Effector memory CD8-positive, alpha-beta T cell (primary cell): Measurements from ENCODE around the gene HIRA.

Source experiments
- ATAC-seq: fragments of 150-1000 bp; cut with Tn5 transposase; replicated peaks from 2 replicates; pipeline ENCODE4 v1.10.0; 2021; ENCODE audit warnings: mild to moderate bottlenecking, moderate library complexity
- DNase-seq, 3 experiments: peaks; one replicate each; pipeline ENCODE4 v3.0.0; 2021
- H3K27ac Mint-ChIP-seq, 2 donors: one replicate each; pipeline ENCODE4 v1.8.0; 2022; ENCODE audit warnings: mild to moderate bottlenecking in 2 of 2, mixed read lengths in 2 of 2, moderate library complexity in 2 of 2
- H3K27me3 Mint-ChIP-seq, 2 donors: one replicate each; pipeline ENCODE4 v1.8.0; 2022; ENCODE audit warnings: mixed read lengths in 2 of 2
- H3K36me3 Mint-ChIP-seq: one replicate; pipeline ENCODE4 v1.8.0; 2022; ENCODE audit warnings: mild to moderate bottlenecking, moderate library complexity, mixed read lengths; ENCODE audit not compliant: insufficient read depth
- H3K4me1 Mint-ChIP-seq, 2 donors: one replicate each; pipeline ENCODE4 v1.8.0; 2022; ENCODE audit warnings: low read depth in 2 of 2, mixed read lengths in 2 of 2
- H3K4me3 Mint-ChIP-seq, 2 donors: one replicate each; pipeline ENCODE4 v1.8.0; 2022; ENCODE audit warnings: mild to moderate bottlenecking in 2 of 2, mixed read lengths in 2 of 2, moderate library complexity in 2 of 2
- H3K9me3 Mint-ChIP-seq, 2 donors: one replicate each; pipeline ENCODE4 v1.8.0; 2022; ENCODE audit warnings: mixed read lengths in 2 of 2

Gene HIRA

DNA sequence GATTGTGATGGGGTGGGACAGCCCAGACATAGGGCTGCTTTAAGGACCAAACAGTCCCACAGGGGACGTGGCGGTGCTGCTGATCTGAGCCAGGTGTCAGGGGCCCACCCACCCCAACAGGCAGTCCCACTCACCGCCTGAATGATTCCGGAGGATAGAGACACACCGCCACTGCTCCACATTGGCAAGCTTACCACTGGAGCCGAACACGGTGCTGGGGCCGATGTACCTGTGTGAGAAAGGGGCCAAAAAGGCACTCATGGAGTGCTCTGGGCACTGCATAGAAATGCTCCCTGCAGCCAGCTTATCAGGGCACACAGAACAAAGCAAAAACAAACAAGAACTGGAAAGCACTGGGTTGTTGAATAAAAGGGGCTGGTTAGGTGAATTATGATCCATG is 25.9 kb downstream of the HIRA start:
- Mint-ChIP-seq H3K4me1 (peaks cover 3 to 25% of the 10 kb centered on the region in 2 donors), H3K27ac (peak overlapping the region in 1 of 2 donors; percentile 76), H3K36me3 (peaks cover 51% of the 10 kb centered on the region), H3K4me3 (no peak overlapping the region), H3K27me3 (no peaks in the 10 kb centered on the region), H3K9me3 (no peaks in the 10 kb centered on the region)
- DNase-seq (no peak), ATAC-seq (no peak)

DNA sequence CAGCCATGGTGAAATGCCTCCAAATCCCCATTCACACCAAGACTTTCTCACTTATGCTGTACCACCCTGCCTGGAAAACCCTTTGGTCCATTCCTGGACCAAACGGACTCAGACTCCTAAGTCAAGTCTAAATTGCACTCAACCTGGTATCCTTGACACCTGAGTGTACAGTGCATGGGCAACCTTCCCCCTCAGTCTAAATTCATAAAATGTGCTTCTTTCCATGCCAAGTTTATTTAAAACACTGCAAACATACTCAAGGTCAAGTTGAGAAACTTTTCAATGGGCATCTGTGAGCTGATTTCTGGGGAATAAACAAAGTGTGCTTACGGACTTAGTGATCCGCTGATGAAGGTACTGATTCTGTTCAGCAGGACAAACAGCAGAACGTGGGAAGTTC is 26.4 kb downstream of the HIRA start:
- H3K36me3 Mint-ChIP-seq: peaks cover 49% of the 10 kb centered on the region
- no peak for ATAC-seq
- no peak overlapping the region for H3K4me3 Mint-ChIP-seq
- no peak for DNase-seq
- peaks cover 3 to 25% of the 10 kb centered on the region in 2 donors for H3K4me1 Mint-ChIP-seq
- no peaks in the 10 kb centered on the region for H3K27me3 Mint-ChIP-seq
- H3K27ac Mint-ChIP-seq: peak overlapping the region in 1 of 2 donors; percentile 76
- no peaks in the 10 kb centered on the region for H3K9me3 Mint-ChIP-seq

DNA sequence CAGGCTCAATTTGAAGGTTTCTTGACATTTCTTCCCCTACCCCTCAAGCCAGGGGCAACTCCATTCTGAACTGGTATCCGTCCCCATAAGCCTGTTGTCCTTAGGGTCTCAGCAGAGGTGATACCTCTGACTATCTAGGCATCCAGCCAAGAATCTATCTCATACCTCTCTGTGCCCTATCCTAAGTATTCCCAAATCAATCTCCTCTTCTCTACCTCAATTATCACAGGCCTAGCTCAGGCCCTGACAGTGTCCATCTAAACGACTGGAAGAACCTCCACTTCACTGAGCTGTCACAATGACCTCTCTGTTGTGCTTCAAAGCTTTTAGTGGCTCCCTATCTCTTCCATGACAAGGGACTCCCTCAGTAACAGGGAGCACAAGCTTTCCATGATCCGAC is 26.9 kb downstream of the HIRA start:
- peak overlapping the region in 1 of 2 donors; percentile 76 for H3K27ac Mint-ChIP-seq
- DNase-seq: no peak
- no peak for ATAC-seq
- H3K36me3 Mint-ChIP-seq: peaks cover 44% of the 10 kb centered on the region
- H3K27me3 Mint-ChIP-seq: no peaks in the 10 kb centered on the region
- peaks cover under 1 to 23% of the 10 kb centered on the region in 2 donors for H3K4me1 Mint-ChIP-seq
- H3K4me3 Mint-ChIP-seq: no peak overlapping the region
- no peaks in the 10 kb centered on the region for H3K9me3 Mint-ChIP-seq

DNA sequence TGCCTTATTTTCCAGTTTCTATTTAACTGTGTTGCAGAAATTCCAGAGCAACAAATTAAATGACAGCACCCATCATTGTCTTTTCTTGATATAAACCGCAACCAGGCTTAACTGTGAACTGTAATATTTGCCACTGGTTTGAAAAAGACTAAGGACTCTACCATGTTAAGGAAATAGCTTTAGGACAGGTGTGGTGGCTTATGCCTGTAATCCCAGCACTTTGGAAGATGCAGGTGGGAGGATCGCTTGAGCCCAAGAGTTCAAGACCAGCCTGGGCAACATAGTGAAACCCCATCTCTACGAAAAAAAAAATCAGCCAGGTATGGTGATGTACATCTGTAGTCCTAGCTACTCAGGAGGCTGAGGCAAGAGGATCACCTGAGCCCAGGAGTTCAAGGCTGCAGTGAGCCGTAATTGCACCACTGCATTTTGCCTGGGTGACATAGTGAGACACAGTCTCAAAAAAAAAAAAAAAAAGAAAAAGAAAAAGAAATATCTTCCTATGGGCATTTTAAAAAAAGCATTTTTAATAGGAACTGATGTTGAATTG is 28.8 kb downstream of the HIRA start:
- DNase-seq (no peak), ATAC-seq (no peak)
- no peaks in the 10 kb centered on the region for H3K9me3 Mint-ChIP-seq
- peak overlapping the region in 1 of 2 donors; percentile 58 for H3K27ac Mint-ChIP-seq
- peaks cover 0 to 22% of the 10 kb centered on the region in 2 donors for H3K4me1 Mint-ChIP-seq
- peaks cover 37% of the 10 kb centered on the region for H3K36me3 Mint-ChIP-seq
- no peak overlapping the region for H3K4me3 Mint-ChIP-seq
- H3K27me3 Mint-ChIP-seq: no peaks in the 10 kb centered on the region

DNA sequence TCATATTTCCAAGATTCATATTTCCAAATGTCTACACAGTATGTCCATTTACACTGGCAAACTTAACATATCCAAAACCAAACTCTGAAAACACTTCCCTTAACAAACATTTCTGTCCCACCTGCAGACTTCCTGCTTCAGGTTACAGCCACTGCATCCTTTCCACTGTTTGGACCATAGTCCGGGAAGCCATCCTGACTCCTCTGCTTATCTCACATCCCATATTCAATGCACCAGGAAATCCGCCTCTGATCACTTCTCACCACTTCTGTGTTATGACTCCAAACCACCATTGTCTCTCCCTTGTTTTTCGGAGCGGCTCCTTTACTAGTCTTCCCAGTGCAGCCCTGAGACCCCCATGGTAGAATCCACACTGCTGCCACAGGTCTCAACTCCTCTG is 30.1 kb downstream of the HIRA start:
- Mint-ChIP-seq H3K4me3 (no peak overlapping the region), H3K27me3 (no peaks in the 10 kb centered on the region), H3K36me3 (peaks cover 30% of the 10 kb centered on the region), H3K27ac (peak overlapping the region; percentile 54 to 83), H3K9me3 (no peaks in the 10 kb centered on the region), H3K4me1 (peaks cover 0 to 22% of the 10 kb centered on the region in 2 donors)
- ATAC-seq (no peak), DNase-seq (no peak)

DNA sequence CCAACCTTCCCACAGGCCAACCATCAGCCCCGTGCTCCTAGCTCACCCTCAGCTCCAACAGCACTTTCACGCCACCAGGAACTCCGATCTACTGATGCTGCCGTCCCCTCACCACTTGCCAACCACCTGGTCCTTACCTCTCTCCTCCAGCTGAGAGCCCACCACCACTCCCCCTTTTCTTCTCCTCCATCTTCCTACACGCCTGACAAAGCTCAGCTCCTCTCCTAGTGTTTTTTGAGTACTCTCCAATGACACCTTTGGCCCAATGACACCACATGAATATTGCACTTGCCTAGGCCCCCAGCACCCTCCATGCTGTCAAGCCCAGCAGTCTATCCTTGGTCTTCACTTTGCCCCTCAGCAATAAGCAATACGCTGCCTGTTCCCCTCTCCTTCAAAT is 30.7 kb downstream of the HIRA start:
- no peaks in the 10 kb centered on the region for H3K27me3 Mint-ChIP-seq
- peak overlapping the region; percentile 54 to 83 for H3K27ac Mint-ChIP-seq
- peaks cover 24% of the 10 kb centered on the region for H3K36me3 Mint-ChIP-seq

DNA sequence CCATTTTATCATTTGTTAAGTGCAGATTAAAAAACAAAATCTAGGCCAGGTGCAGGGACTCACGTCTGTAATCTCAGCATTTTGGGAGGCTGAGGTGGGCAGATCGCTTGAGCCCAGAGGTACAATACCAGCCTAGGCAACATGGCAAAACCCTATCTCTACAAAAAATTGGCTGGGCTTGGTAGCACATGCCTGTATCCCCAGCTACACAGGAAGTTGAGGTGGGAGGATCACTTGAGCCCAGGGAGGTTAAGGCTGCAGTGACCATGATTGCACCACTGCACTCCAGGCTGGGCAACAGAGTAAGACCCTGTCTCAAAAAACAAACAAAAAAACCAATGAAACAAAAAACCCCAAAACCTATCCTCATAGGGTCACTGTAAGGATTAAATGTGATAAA is 32.9 kb downstream of the HIRA start:
- no peak for DNase-seq
- Mint-ChIP-seq H3K27ac (peak overlapping the region in 1 of 2 donors; percentile 35), H3K9me3 (no peaks in the 10 kb centered on the region), H3K27me3 (no peaks in the 10 kb centered on the region), H3K4me1 (peaks cover 0 to 12% of the 10 kb centered on the region in 2 donors), H3K4me3 (no peak overlapping the region), H3K36me3 (peaks cover 28% of the 10 kb centered on the region)
- no peak for ATAC-seq

More for the DNA sequence above, 30.7 kb downstream of the HIRA start:
- ATAC-seq (no peak), DNase-seq (no peak)
- peaks cover 0 to 22% of the 10 kb centered on the region in 2 donors for H3K4me1 Mint-ChIP-seq
- H3K9me3 Mint-ChIP-seq: no peaks in the 10 kb centered on the region
- H3K4me3 Mint-ChIP-seq: no peak overlapping the region

DNA sequence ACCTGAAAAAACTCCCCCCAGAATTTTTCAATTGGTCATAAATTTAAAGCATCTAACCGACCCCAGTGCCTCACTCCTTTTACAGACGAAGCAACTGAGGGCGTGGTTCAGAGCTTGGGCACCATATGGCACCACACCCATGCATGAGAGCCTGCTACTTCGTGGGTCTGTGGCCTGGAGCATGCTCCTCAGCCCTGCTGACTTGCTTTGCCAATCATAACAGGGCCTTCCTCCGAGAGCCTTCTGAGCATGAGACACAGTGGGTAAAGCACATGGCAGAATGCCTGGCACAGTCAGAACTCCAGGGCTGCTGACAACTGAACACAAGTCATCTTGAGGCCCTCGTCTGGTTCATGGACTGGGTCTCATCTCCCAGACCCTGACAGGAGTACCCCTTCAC is 33.3 kb downstream of the HIRA start:
- ATAC-seq (no peak), DNase-seq (no peak)
- Mint-ChIP-seq H3K36me3 (peaks cover 31% of the 10 kb centered on the region), H3K27ac (peak overlapping the region; percentile 35 to 41), H3K27me3 (no peaks in the 10 kb centered on the region), H3K9me3 (no peaks in the 10 kb centered on the region), H3K4me3 (no peak overlapping the region), H3K4me1 (peaks cover 0 to 12% of the 10 kb centered on the region in 2 donors)

DNA sequence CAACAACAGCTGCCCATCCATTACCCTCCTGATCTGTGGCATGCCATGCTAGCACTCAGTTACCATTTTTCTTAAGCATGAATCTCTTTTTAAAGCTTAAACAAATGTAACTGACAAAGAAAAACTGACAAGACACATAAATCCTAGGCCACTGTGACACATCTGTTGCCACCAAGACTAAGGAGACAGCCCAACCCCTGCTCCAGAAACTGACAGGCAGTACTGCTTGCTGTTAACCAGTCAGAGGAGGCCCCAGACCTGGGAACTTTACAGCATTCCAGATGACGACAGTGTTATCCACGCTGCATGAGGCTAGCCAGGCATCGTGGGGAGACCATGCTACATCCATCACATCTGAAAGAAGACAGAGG is 33.8 kb downstream of the HIRA start:
- ATAC-seq (no peak), DNase-seq (no peak)
- Mint-ChIP-seq H3K27ac (peak overlapping the region in 1 of 2 donors; percentile 41), H3K36me3 (peaks cover 33% of the 10 kb centered on the region), H3K27me3 (no peaks in the 10 kb centered on the region), H3K4me1 (peaks cover 0 to 12% of the 10 kb centered on the region in 2 donors), H3K9me3 (no peaks in the 10 kb centered on the region), H3K4me3 (no peak overlapping the region)

DNA sequence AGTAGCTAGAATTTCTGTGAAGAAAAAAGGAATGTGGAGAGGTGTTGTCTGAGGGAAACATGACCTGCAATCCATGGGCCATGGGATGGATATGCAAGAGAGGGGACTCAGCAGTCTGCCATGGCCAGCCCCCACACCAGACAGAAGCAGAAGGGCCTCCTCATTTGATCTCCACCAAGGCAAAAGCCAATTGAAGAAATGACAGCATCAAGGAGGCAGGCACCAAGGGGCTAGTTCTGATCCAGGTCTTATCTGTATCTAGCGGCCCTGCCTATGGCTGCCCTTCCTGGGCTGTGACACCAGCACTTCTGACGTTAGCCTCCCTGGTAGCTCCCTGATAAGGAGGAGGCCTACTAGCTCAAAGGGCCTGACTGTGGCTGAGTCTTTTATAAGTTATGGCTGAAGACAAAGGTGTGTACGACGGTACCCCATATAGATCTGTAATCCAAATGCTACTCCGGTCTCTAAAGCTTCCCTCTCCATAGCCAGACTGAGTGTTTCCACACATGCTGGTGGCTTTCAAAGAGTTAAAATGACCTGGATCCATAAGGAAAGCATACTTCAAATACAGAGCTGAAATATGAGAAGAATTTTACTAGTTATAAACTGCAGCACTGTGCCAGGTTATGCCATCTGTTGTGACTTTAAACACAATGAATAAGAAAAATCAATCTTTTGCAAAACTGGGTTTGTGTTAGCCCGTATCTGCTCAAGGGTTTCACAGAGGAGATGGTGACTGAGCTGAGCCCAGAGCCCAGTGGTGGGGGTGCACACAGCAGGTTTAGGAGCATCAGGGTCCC is 34.4 kb downstream of the HIRA start:
- DNase-seq: no peak
- Mint-ChIP-seq H3K4me1 (peaks cover 0 to 12% of the 10 kb centered on the region in 2 donors), H3K9me3 (no peaks in the 10 kb centered on the region), H3K27ac (peak overlapping the region; percentile 41 to 46), H3K36me3 (peaks cover 34% of the 10 kb centered on the region), H3K4me3 (no peak overlapping the region), H3K27me3 (no peaks in the 10 kb centered on the region)
- no peak for ATAC-seq

DNA sequence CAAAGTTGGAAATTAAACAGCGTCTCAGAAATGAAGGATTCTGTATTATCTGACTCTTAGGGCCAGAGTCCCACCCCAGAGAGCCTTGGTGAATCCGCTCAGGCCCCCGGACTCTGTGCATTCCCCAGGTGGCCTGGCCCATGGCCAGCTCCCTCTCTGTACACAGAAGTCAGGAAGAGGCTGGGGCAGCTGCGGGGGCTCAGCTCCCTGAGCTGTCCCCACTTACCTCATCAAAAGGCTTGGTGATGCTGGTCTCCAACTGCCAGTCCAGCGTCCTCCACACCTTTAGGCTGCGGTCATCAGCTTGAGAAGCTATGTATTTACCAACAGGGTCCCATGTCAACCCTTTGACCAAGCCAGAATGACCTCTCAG is 35.0 kb downstream of the HIRA start:
- Mint-ChIP-seq H3K9me3 (no peaks in the 10 kb centered on the region), H3K4me3 (no peak overlapping the region), H3K27ac (peak overlapping the region in 1 of 2 donors; percentile 46), H3K4me1 (peaks cover 0 to 6% of the 10 kb centered on the region in 2 donors), H3K27me3 (no peaks in the 10 kb centered on the region), H3K36me3 (peaks cover 37% of the 10 kb centered on the region)
- ATAC-seq (no peak), DNase-seq (no peak)

DNA sequence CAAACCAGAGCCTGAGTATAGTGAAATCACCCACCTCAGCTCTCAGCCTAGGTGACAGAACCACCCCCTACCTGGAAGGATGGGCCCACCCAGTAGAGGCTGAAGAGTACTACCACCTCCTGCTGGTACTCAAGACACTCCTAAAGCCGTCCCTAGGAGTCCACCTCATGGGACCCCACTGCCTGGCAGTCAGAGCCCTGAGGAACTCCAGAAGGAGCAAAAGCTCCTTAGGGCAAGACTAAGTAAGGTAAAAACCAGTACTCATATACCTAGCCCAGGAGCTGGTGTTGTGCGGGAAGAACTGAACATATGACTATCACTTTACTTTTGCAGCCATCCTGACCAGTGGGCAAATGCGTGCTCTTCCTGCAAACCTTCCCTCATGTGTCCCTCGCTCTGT is 36.3 kb downstream of the HIRA start:
- Mint-ChIP-seq H3K9me3 (no peaks in the 10 kb centered on the region), H3K4me3 (no peak overlapping the region), H3K27ac (no peak overlapping the region), H3K36me3 (peaks cover 47% of the 10 kb centered on the region), H3K4me1 (peaks cover 0 to 4% of the 10 kb centered on the region in 2 donors), H3K27me3 (no peaks in the 10 kb centered on the region)
- DNase-seq: no peak
- ATAC-seq: no peak

DNA sequence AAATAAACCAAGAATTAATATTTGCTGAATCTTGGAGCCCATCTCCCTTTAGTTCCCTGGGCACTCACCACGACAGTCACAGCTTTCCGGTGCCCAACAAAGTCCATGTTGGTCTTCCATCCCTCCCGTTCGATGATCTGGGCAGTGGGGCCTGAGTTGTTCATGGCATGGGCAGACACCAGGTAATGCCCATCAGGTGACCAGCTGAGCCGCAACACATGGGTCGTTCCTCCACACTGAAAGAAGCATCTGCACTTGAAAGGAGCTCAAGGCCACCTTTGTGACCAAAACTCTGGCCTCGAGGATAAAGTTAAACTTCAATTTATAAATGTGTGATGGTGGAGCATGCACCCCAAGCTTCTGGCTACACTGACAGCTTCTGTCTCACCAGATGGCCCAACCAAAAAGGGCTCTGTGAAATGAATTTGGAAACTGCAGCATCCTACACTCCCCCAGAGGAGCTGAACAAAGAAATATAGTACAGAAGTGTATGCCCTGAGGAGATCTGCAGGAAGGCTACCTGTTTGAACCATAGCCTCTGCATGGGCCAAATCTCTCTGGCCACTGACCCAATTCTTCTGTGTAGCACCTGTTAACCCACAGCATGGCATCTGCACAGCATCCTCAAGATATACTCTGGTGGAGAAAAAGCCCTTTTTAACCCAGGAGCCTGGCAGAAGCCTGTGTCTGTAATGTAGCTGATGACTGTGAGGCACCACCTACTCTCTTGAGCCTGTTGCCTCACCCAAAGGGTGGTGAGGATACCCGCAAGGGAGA is 37.1 kb downstream of the HIRA start:
- Mint-ChIP-seq H3K4me3 (no peak overlapping the region), H3K9me3 (no peaks in the 10 kb centered on the region), H3K36me3 (peaks cover 55% of the 10 kb centered on the region), H3K4me1 (peaks cover 0 to 4% of the 10 kb centered on the region in 2 donors), H3K27me3 (no peaks in the 10 kb centered on the region), H3K27ac (peak overlapping the region in 1 of 2 donors; percentile 64)
- no peak for DNase-seq
- ATAC-seq: no peak
